Parathyroid adenoma (tissue), 2 donors: ENCODE measurements around the gene DPYD.

ENCODE experiments used
- H2AFZ ChIP-seq: fragments of 300-600 bp; sonication (generic); one replicate; pipeline ENCODE4 v1.7.0; 2017; ENCODE audit warnings: antibody characterized with exemption, mild to moderate bottlenecking
- H3K27ac ChIP-seq: fragments of 300-600 bp; sonication (generic); one replicate; pipeline ENCODE4 v1.7.0; 2017
- H3K27me3 ChIP-seq: fragments of 300-600 bp; sonication (generic); one replicate; pipeline ENCODE4 v1.7.0; 2017; ENCODE audit warnings: low read length; ENCODE audit not compliant: control insufficient read depth, insufficient read depth
- H3K36me3 ChIP-seq: fragments of 300-600 bp; sonication (generic); one replicate; pipeline ENCODE4 v1.7.0; 2017; ENCODE audit warnings: low read length; ENCODE audit not compliant: control insufficient read depth, insufficient read depth
- H3K4me1 ChIP-seq: fragments of 300-600 bp; sonication (generic); one replicate; pipeline ENCODE4 v1.7.0; 2017; ENCODE audit warnings: control low read depth
- H3K4me2 ChIP-seq: fragments of 300-600 bp; sonication (generic); one replicate; pipeline ENCODE4 v1.7.0; 2017; ENCODE audit warnings: low read length
- H3K4me3 ChIP-seq: fragments of 300-600 bp; sonication (generic); one replicate; pipeline ENCODE4 v1.7.0; 2017; ENCODE audit warnings: low read depth, low read length
- H3K79me2 ChIP-seq: fragments of 300-600 bp; sonication (generic); one replicate; pipeline ENCODE4 v1.7.0; 2017; ENCODE audit warnings: control low read depth
- H3K9ac ChIP-seq: fragments of 300-600 bp; sonication (generic); one replicate; pipeline ENCODE4 v1.7.0; 2017; ENCODE audit warnings: mild to moderate bottlenecking
- H3K9me3 ChIP-seq: fragments of 300-600 bp; sonication (generic); one replicate; pipeline ENCODE4 v1.7.0; 2017; ENCODE audit warnings: low read length; ENCODE audit not compliant: control insufficient read depth
- TF ChIP-seq, protein P1 (sequence below): fragments of 300-600 bp; sonication (generic); IDR thresholded peaks from one replicate; pipeline ENCODE4 v1.7.0; 2017; ENCODE audit warnings: antibody characterized with exemption, mild to moderate bottlenecking
- donor health status: primary hyperparathyroidism.

DPYD gene

DNA sequence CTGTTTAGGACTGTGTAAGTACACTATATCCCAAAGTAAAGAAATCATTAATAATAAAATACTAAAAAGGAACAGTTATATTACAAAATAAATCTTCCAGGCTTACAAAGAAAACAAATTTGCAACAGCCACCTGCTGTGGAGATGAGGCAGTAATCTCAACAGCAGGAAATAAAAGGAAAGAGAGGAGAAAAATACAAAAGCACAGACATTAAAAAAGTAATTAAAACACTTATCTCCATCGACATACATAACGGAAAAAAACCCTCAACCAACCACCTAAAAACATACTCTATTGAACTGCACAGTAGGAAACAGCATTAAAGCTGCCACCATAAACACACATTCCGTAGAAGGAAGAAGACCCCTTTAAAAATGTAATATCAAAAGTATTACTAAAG lies 317.6 kb downstream of the DPYD start:
- no peak overlapping the region for H3K9ac ChIP-seq
- no peaks in the 10 kb centered on the region for H3K9me3 ChIP-seq
- H3K4me2 ChIP-seq: no peak overlapping the region
- no peaks in the 10 kb centered on the region for H3K4me1 ChIP-seq
- no peaks in the 10 kb centered on the region for H3K27me3 ChIP-seq
- H3K27ac ChIP-seq: no peak overlapping the region
- no peaks in the 10 kb centered on the region for H3K79me2 ChIP-seq
- TF ChIP-seq, protein P1, sequence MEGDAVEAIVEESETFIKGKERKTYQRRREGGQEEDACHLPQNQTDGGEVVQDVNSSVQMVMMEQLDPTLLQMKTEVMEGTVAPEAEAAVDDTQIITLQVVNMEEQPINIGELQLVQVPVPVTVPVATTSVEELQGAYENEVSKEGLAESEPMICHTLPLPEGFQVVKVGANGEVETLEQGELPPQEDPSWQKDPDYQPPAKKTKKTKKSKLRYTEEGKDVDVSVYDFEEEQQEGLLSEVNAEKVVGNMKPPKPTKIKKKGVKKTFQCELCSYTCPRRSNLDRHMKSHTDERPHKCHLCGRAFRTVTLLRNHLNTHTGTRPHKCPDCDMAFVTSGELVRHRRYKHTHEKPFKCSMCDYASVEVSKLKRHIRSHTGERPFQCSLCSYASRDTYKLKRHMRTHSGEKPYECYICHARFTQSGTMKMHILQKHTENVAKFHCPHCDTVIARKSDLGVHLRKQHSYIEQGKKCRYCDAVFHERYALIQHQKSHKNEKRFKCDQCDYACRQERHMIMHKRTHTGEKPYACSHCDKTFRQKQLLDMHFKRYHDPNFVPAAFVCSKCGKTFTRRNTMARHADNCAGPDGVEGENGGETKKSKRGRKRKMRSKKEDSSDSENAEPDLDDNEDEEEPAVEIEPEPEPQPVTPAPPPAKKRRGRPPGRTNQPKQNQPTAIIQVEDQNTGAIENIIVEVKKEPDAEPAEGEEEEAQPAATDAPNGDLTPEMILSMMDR: no peak
- H3K36me3 ChIP-seq: no peaks in the 10 kb centered on the region
- H3K4me3 ChIP-seq: no peak overlapping the region
- no peak overlapping the region for H2AFZ ChIP-seq

DNA sequence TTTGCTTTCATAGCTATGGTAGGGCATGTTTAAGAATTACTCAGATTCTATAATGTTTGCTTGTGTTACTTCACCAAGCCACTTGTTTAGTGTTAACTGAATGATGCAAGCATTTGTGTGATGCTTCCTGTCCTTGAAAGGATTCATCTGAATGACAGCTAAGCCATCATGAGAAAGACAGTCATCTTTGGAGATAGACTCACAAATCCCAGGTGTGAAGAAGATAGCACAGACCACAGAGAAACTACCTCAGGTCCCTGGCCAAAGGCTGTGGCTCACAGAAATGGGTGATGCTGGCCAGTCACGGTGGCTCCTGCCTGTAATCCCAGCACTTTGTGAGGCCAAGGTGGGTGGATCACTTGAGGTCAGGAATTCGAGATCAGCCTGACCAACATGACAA lies 321.4 kb downstream of the DPYD start:
- no peak overlapping the region for H3K4me3 ChIP-seq
- H3K9me3 ChIP-seq: no peaks in the 10 kb centered on the region
- H3K4me2 ChIP-seq: no peak overlapping the region
- TF ChIP-seq, protein P1: no peak
- no peaks in the 10 kb centered on the region for H3K27me3 ChIP-seq
- H3K4me1 ChIP-seq: no peaks in the 10 kb centered on the region
- H3K36me3 ChIP-seq: no peaks in the 10 kb centered on the region
- no peak overlapping the region for H2AFZ ChIP-seq
- H3K79me2 ChIP-seq: no peaks in the 10 kb centered on the region
- H3K9ac ChIP-seq: no peak overlapping the region
- no peak overlapping the region for H3K27ac ChIP-seq

DNA sequence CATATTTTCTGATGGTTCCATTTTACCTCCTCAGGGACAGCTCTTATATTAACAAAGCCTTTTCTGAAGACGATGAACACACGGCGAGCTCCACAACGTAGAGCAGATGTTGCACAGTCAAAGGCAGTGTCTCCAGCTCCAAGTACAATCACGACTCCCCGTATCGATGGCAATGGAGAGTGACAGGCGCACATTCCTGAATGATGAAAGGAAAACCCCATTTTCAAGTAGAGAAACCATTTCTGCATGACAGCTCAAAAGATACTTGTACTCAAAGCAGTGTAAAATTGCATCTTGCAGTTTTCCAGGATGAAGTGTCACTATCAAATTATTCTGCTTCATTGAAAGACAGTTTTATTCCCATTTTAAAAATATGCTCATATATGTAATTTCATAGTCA lies 327.6 kb downstream of the DPYD start:
- Histone ChIP-seq H3K79me2 (no peaks in the 10 kb centered on the region), H3K9ac (no peak overlapping the region), H3K36me3 (no peaks in the 10 kb centered on the region), H3K27ac (no peak overlapping the region), H3K27me3 (no peaks in the 10 kb centered on the region), H3K4me3 (no peak overlapping the region), H3K4me2 (no peak overlapping the region), H3K4me1 (no peaks in the 10 kb centered on the region), H3K9me3 (no peaks in the 10 kb centered on the region), H2AFZ (no peak overlapping the region)
- TF ChIP-seq, protein P1: no peak

DNA sequence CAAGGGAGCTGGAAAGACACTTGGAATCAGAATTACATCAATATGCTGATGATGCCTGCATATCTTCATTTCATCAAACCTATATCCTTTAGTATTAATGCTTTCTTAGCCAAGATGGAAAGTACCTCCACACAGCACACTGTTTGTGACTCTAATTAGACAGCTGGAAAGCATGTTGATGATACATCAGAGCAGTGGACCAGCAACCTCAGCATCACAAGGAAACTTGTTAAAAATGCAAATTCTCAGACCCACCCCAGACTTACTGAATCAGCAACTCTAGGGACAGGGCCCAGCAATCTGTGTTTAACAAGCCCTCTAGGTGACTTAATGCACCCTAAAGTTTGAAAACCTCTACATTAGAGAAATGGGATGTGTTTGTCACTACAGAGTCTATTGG lies 332.1 kb downstream of the DPYD start:
- Histone ChIP-seq H3K4me1 (no peaks in the 10 kb centered on the region), H3K36me3 (no peaks in the 10 kb centered on the region)

DNA sequence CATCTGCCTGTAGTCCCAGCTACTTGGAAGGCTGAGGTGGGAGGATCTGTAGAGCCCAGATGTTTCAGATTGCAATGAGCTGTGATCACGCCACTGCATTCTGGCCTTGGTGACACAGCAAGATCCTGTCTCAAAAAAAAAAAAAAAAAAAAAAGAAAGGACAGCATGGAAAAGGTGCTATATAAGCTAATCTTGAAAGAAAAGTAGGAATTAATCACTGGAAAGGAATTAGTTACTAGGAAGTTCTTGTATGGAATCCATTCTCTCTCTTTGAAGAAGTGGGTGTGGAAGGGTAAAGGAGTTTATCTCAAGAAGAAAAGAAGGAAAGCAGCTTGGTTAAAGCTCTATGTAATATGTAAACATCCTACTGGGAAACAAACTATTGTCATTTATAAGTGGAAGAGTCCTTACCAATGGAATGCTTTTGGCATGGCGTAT lies 339.2 kb downstream of the DPYD start:
- Histone ChIP-seq H3K36me3 (no peaks in the 10 kb centered on the region), H3K79me2 (no peaks in the 10 kb centered on the region), H3K4me2 (no peak overlapping the region), H3K4me3 (no peak overlapping the region), H3K9ac (no peak overlapping the region), H3K9me3 (no peaks in the 10 kb centered on the region), H2AFZ (no peak overlapping the region), H3K4me1 (no peaks in the 10 kb centered on the region), H3K27me3 (no peaks in the 10 kb centered on the region), H3K27ac (no peak overlapping the region)
- TF ChIP-seq, protein P1: no peak

More for the DNA sequence above, 332.1 kb downstream of the DPYD start:
- no peak overlapping the region for H3K27ac ChIP-seq
- H2AFZ ChIP-seq: no peak overlapping the region
- TF ChIP-seq, protein P1: no peak
- no peaks in the 10 kb centered on the region for H3K27me3 ChIP-seq
- H3K4me2 ChIP-seq: no peak overlapping the region
- no peaks in the 10 kb centered on the region for H3K79me2 ChIP-seq
- no peak overlapping the region for H3K4me3 ChIP-seq
- H3K9me3 ChIP-seq: no peaks in the 10 kb centered on the region
- H3K9ac ChIP-seq: no peak overlapping the region
